ENCODE measurements around the gene MED31.
"Not testable (repeated sequence)": the region's sequence is repeated elsewhere in the genome, so short reads cannot be mapped to it uniquely, and the experiment has no call there.

The MED31 gene

GRCh38 chr17:6676802-6677157 is 25.4 kb upstream of the MED31 start:
- DNase-seq, result no peak

- DNase-seq, result no peak
Observed at GRCh38 chr17:6675201-6675825, 23.9 kb upstream of the MED31 start.

GRCh38 chr17:6674586-6674985 is 23.2 kb upstream of the MED31 start:
- DNase-seq, result no peak

- DNase-seq, result no peak
Observed at GRCh38 chr17:6671431-6671830, 20.0 kb upstream of the MED31 start.

GRCh38 chr17:6670999-6671398 is 19.6 kb upstream of the MED31 start:
- DNase-seq, result no peak

GRCh38 chr17:6670571-6670970 is 19.2 kb upstream of the MED31 start:
- no peak for DNase-seq

- DNase-seq, result no peak
Observed at GRCh38 chr17:6669479-6670212, 18.2 kb upstream of the MED31 start.

GRCh38 chr17:6668727-6669425 is 17.5 kb upstream of the MED31 start:
- no peak for DNase-seq

- DNase-seq, result no peak
Observed at GRCh38 chr17:6668219-6668618, 16.8 kb upstream of the MED31 start.

- no peak for DNase-seq
Observed at GRCh38 chr17:6667516-6667915, 16.1 kb upstream of the MED31 start.

GRCh38 chr17:6666557-6666956 is 15.2 kb upstream of the MED31 start:
- no peak for DNase-seq

GRCh38 chr17:6666077-6666521 is 14.7 kb upstream of the MED31 start:
- DNase-seq, result peak; percentile 83

GRCh38 chr17:6663200-6663599 is 11.8 kb upstream of the MED31 start:
- DNase-seq, result not testable (repeated sequence)

- no peak for DNase-seq
Observed at GRCh38 chr17:6661464-6661848, 10.1 kb upstream of the MED31 start.

- no peak for DNase-seq
Observed at GRCh38 chr17:6660805-6661463, 9.5 kb upstream of the MED31 start.

GRCh38 chr17:6660101-6660500 is 8.7 kb upstream of the MED31 start:
- no peak for DNase-seq

- DNase-seq, result not testable (repeated sequence)
Observed at GRCh38 chr17:6658411-6658810, 7.0 kb upstream of the MED31 start.

GRCh38 chr17:6657633-6658287 is 6.4 kb upstream of the MED31 start:
- no peak for DNase-seq

GRCh38 chr17:6656797-6657632 is 5.6 kb upstream of the MED31 start:
- DNase-seq, result not testable (repeated sequence)

GRCh38 chr17:6655732-6656361 is 4.4 kb upstream of the MED31 start:
- DNase-seq, result not testable (repeated sequence)

All from right hindlimb (tissue), 1 donor.